ENCODE measurements around the gene ATP6V0E1. TPM values are rescaled to one million over a fixed set of nuclear protein-coding genes. Genes with fewer than 3 reads are reported as not detected.
"Not testable (repeated sequence)": the region's sequence is repeated elsewhere in the genome, so short reads cannot be mapped to it uniquely, and the experiment has no call there.

The ATP6V0E1 gene
- total RNA-seq, 2 donors from 2014 or later: 194 to 218 TPM

GRCh38 chr5:173075970-173076369 is 92.4 kb downstream of the ATP6V0E1 start:
- no peak for TF ChIP-seq CTCF (IDR thresholded peaks at IDR 0.05)
- intact Hi-C loops (cut with DNase I): no loop called here
- no peak overlapping the region for H3K27ac ChIP-seq
- H3K36me3 ChIP-seq: no peaks in the 10 kb centered on the region
- H3K9ac ChIP-seq (ENCODE audit: low read depth in 2 of 2, low read length in 2 of 2): no peak overlapping the region
- H3K9me3 ChIP-seq: no peaks in the 10 kb centered on the region
- no peak for DNase-seq
- no peak overlapping the region for H3K4me3 ChIP-seq
- H3K4me1 ChIP-seq: no peaks in the 10 kb centered on the region
- H3K27me3 ChIP-seq: no peaks in the 10 kb centered on the region

- H3K27me3 ChIP-seq; H3K36me3 ChIP-seq; H3K4me3 ChIP-seq; H3K9ac ChIP-seq (ENCODE audit: low read depth in 2 of 2, low read length in 2 of 2); DNase-seq; intact Hi-C loops (cut with DNase I); H3K9me3 ChIP-seq; H3K27ac ChIP-seq; H3K4me1 ChIP-seq: not testable (repeated sequence)
These were observed 92.9 kb downstream of the ATP6V0E1 start for GRCh38 chr5:173076471-173076870.

- Histone ChIP-seq H3K4me1 (no peaks in the 10 kb centered on the region), H3K27ac (no peak overlapping the region), H3K27me3 (no peaks in the 10 kb centered on the region), H3K4me3 (no peak overlapping the region), H3K9me3 (no peaks in the 10 kb centered on the region), H3K9ac (ENCODE audit: low read depth in 2 of 2, low read length in 2 of 2) (no peak overlapping the region), H3K36me3 (no peaks in the 10 kb centered on the region)
- no peak for DNase-seq
- TF ChIP-seq CTCF (IDR thresholded peaks at IDR 0.05): no peak
- intact Hi-C loops (cut with DNase I): no loop called here
These were observed 95.3 kb downstream of the ATP6V0E1 start for GRCh38 chr5:173078878-173079277.

Other genes starting within 250 kb of the ATP6V0E1 start
- 100 to 1,000 TPM in 1 of 2 donors, 10 to 100 TPM in 1; 61.7 to 102 TPM for gene DUSP1, start 212.6 kb upstream of the ATP6V0E1 start, total RNA-seq
- 100 to 1,000 TPM; 173 to 191 TPM for gene ERGIC1, start 149.5 kb upstream of the ATP6V0E1 start, total RNA-seq
- gene RPL26L1, start 24.3 kb upstream of the ATP6V0E1 start, total RNA-seq: 10 to 100 TPM; 26.6 to 50.6 TPM
- 10 to 100 TPM in 1 of 2 donors, 1 to 10 TPM in 1; 7.2 to 19.1 TPM for gene CREBRF, start 72.6 kb downstream of the ATP6V0E1 start, total RNA-seq
- 10 to 100 TPM; 11.4 to 17.2 TPM for gene BNIP1, start 160.8 kb downstream of the ATP6V0E1 start, total RNA-seq